K562 (cell line): ENCODE data around the gene CENPV. TPM values are rescaled to one million over a fixed set of nuclear protein-coding genes. Genes with fewer than 3 reads are reported as not detected.
A peak's percentile ranks its signal among the peaks of the same experiment; 100 is the strongest.

Source experiments
- ATF3 ChIP-seq, 2 experiments: fragments of 450-650 bp in 1 of 2; sonication (generic) in 1 of 2; formaldehyde crosslinking in 1 of 2; IDR thresholded peaks in 1 of 2; conservative IDR thresholded peaks in 1 of 2; 2 replicates each; pipeline versions ENCODE4 v1.6.1 to v1.8.1; 2016 to 2023; ENCODE audit warnings: mild to moderate bottlenecking in 2 of 2, moderate library complexity in 2 of 2, inconsistent platforms in 1 of 2, missing genetic modification reagents in 1 of 2
- CBFA2T3 ChIP-seq: fragments of 450-650 bp; IDR thresholded peaks from 2 replicates; pipeline ENCODE4 v1.6.1; 2017
- CHAMP1 ChIP-seq: fragments of 450-650 bp; IDR thresholded peaks from 2 replicates; pipeline ENCODE4 v1.6.1; 2016; ENCODE audit warnings: mild to moderate bottlenecking
- CXXC5 ChIP-seq: fragments of 250-450 bp; sonication (Bioruptor Pico); IDR thresholded peaks from 2 replicates; pipeline ENCODE4 v1.8.0; 2022; ENCODE audit warnings: inconsistent platforms, mild to moderate bottlenecking, moderate library complexity
- ETV5 ChIP-seq: sonication (generic); formaldehyde crosslinking; IDR thresholded peaks from 2 replicates; pipeline ENCODE4 v1.4.0; 2020; ENCODE audit warnings: low read depth, mild to moderate bottlenecking, missing genetic modification reagents
- FOXA1 ChIP-seq: fragments of 450-650 bp; IDR thresholded peaks from 2 replicates; pipeline ENCODE4 v1.6.1; 2016; ENCODE audit warnings: mild to moderate bottlenecking, borderline replicate concordance
- JUND ChIP-seq, 2 experiments: IDR thresholded peaks; 2 replicates in 1 of 2; 3 replicates in 1 of 2; pipeline ENCODE4 v1.6.1; 2011; ENCODE audit warnings: borderline replicate concordance in 2 of 2, low read depth in 2 of 2, low read length in 2 of 2, improper control_type of control experiment in 1 of 2, missing biosample characterization in 1 of 2, missing genetic modification characterization in 1 of 2, missing genetic modification reagents in 1 of 2
- LEF1 ChIP-seq: fragments of 450-650 bp; IDR thresholded peaks from 2 replicates; pipeline ENCODE4 v1.6.1; 2016; ENCODE audit warnings: mild to moderate bottlenecking
- MAFK ChIP-seq: IDR thresholded peaks from 2 replicates; pipeline ENCODE4 v1.6.1; 2011; ENCODE audit warnings: low read length, improper control_type of control experiment
- MAX ChIP-seq: sonication (generic); formaldehyde crosslinking; IDR thresholded peaks from 2 replicates; pipeline ENCODE4 v1.9.0; 2022; ENCODE audit warnings: mild to moderate bottlenecking, missing genetic modification reagents
- NFIC ChIP-seq: fragments of 450-650 bp; IDR thresholded peaks from 2 replicates; pipeline ENCODE4 v1.6.1; 2017; ENCODE audit warnings: mild to moderate bottlenecking, inconsistent platforms
- PHB ChIP-seq: fragments of 250-450 bp; sonication (Bioruptor Pico); IDR thresholded peaks from 2 replicates; pipeline ENCODE4 v1.5.0; 2021
- SMARCA5 ChIP-seq: fragments of 450-650 bp; IDR thresholded peaks from 2 replicates; pipeline ENCODE4 v1.6.1; 2016
- SRSF7 ChIP-seq: fragments of 200-400 bp; formaldehyde crosslinking; optimal IDR thresholded peaks from 2 replicates; pipeline ENCODE3; 2017; ENCODE audit warnings: mild to moderate bottlenecking, low read depth, low read length
- TCFL5 ChIP-seq: fragments of 250-450 bp; sonication (Bioruptor Pico); conservative IDR thresholded peaks from 2 replicates; pipeline ENCODE4 v1.6.1; 2021; ENCODE audit warnings: mild to moderate bottlenecking, moderate library complexity, matching md5 sums
- TRIM25 ChIP-seq: fragments of 450-650 bp; IDR thresholded peaks from 2 replicates; pipeline ENCODE4 v1.7.0; 2016; ENCODE audit warnings: borderline replicate concordance
- ZNF561 ChIP-seq: fragments of 450-650 bp; formaldehyde crosslinking; conservative IDR thresholded peaks from 2 replicates; pipeline ENCODE4 v1.4.0; 2020; ENCODE audit warnings: mild to moderate bottlenecking, moderate library complexity
- polyA plus RNA-seq, 8 experiments: library from polyadenylated mRNA; depleted of rRNA in 4 of 8; stranded (reverse) in 5 of 8; unstranded in 3 of 8; fragments of >200 nt; fragmentation: Nextera tagmentation in 2 of 8; fragmentation: Illumina TruSeq in 1 of 8; extraction: Ambion mirVana in 2 of 8; extraction: Trizol in 1 of 8; gene quantifications; 2 replicates each; pipeline versions ENCODE4 v1.2.1 to v1.2.3, GENCODE V29; 2011 to 2014; ENCODE audit warnings: inconsistent platforms in 1 of 8, missing spikeins in 1 of 8
- total RNA-seq, 7 experiments: library from RNA; depleted of rRNA in 6 of 7; stranded (reverse); fragments of >200 nt in 6 of 7; fragmentation: Illumina TruSeq in 2 of 7; extraction: Trizol in 2 of 7; gene quantifications; 2 replicates each; pipeline versions ENCODE4 v1.2.1 to v1.2.3, GENCODE V29; 2011 to 2021; ENCODE audit warnings: low replicate concordance in 1 of 7

CENPV gene
- total and polyA plus RNA-seq, 9 of the 15 experiments (the other 6 are each of a cell fraction or from before 2014, with no cell fraction given) = 17.8 to 131 (median 89.3) TPM

GRCh38 chr17:16371742-16372141, 18.5 kb upstream of the CENPV start (continued):
- no peak for TF ChIP-seq LEF1
- 0 out of 2 replicates have a peak, but pooled peaks have one; percentile 27 for TF ChIP-seq JUND (IDR thresholded peaks at IDR 0.05; ENCODE audit: borderline replicate concordance, low read depth, low read length)
- TF ChIP-seq JUND (tag; IDR thresholded peaks at IDR 0.05; ENCODE audit: borderline replicate concordance, low read depth, low read length) = no peak
- no peak for TF ChIP-seq TCFL5 (CRISPR knock-in tag)
- TF ChIP-seq ATF3 (IDR thresholded peaks at IDR 0.05) = 0 out of 2 replicates have a peak, but pooled peaks have one; percentile 28
- no peak for TF ChIP-seq ATF3 (CRISPR knock-in tag; conservative IDR thresholded peaks at IDR 0.05)
- TF ChIP-seq SRSF7 = no peak
- no peak for TF ChIP-seq CHAMP1
- TF ChIP-seq ETV5 (CRISPR knock-in tag) = no peak
- TF ChIP-seq ZNF561 = no peak
- no peak for TF ChIP-seq SMARCA5
- TF ChIP-seq MAX (CRISPR knock-in tag) = no peak
- no peak for TF ChIP-seq PHB (CRISPR knock-in tag)
- no peak for TF ChIP-seq FOXA1
- no peak for TF ChIP-seq CXXC5 (CRISPR knock-in tag)
- TF ChIP-seq TRIM25 = no peak
- TF ChIP-seq CBFA2T3 = peak; percentile 9; the same call in 1 of the 2 replicates
- TF ChIP-seq MAFK = no peak
- TF ChIP-seq NFIC = 0 out of 2 replicates have a peak, but pooled peaks have one; percentile 11
